CD4-positive, alpha-beta T cell treated with Interleukin-21 for 1 hour (primary cell): ENCODE measurements around the gene PLA2G12A.

ENCODE experiments used
- DNase-seq: peaks from one replicate; pipeline ENCODE4 v3.0.0-alpha.2; 2020

PLA2G12A gene

GRCh38 chr4:109729718-109730618 lies at the start of gene PLA2G12A:
TSS of gene PLA2G12A (minus strand) at chr4:109730070. CDS start at chr4:109729809, 261 bp downstream.
- DNase-seq = peak; percentile 82

- no peak for DNase-seq
These were observed 35.0 kb upstream of the PLA2G12A start for GRCh38 chr4:109764789-109765402.

GRCh38 chr4:109764376-109764775 lies 34.5 kb upstream of the PLA2G12A start:
- DNase-seq = no peak

- no peak for DNase-seq
These were observed 30.8 kb upstream of the PLA2G12A start for GRCh38 chr4:109760682-109761081.

DNA sequence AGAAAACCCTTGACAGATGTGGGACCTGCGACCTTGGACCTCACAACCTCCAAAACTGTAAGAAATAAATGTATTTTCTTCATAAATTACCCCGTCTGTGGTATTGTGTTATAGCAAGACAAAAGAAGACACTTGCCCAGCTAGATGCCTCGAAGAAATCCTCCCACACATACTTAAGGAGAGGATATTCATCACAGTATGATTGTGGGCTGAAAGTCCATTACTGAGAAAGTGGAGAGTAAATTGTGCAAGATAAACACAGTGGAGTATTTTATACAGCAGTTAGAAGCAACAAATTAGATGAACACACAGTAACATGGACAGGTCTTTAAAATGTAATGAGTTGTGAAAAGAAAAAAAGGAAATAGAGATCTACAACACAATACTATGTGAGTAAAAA lies 25.8 kb upstream of the PLA2G12A start:
- DNase-seq = no peak

DNA sequence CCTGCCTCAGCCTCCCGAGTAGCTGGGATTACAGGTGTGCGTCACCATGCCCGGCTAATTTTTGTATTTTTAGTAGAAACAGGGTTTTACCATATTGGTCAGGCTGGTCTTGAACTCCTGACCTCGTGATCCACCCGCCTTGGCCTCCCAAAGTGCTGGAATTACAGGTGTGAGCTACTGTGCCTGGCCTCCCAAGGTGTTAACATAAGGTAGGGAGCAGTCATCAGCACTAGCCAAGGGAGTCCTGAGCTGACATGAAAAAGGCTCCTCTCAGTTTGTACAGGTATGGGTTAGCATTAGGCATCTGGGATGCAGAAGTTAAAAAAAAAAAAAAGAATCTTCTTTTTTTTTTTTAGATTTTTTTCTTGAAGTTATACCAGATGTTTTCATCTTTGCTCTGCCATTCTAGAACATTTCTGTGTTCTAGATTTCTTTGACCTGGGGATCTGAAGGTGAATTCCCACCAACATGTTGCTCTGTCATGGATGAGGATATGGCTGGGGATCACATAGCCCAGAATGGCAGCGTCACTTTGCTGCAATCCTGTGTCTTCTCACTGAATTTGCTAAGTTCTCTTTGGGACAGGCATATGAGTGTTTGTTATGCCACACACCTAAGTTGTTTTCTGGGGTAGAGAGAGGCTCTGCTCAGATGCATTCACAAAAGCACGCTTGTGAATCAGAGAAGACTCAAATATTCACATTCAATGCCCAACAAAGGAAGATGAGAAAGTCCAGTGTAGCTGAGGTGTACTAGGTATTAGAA lies 24.4 kb upstream of the PLA2G12A start:
- no peak for DNase-seq

- no peak for DNase-seq
These were observed 22.7 kb upstream of the PLA2G12A start for GRCh38 chr4:109752525-109752924.

- DNase-seq = no peak
These were observed 22.0 kb upstream of the PLA2G12A start for GRCh38 chr4:109751852-109752251.

- no peak for DNase-seq
These were observed 20.9 kb upstream of the PLA2G12A start for GRCh38 chr4:109750652-109751244.

DNA sequence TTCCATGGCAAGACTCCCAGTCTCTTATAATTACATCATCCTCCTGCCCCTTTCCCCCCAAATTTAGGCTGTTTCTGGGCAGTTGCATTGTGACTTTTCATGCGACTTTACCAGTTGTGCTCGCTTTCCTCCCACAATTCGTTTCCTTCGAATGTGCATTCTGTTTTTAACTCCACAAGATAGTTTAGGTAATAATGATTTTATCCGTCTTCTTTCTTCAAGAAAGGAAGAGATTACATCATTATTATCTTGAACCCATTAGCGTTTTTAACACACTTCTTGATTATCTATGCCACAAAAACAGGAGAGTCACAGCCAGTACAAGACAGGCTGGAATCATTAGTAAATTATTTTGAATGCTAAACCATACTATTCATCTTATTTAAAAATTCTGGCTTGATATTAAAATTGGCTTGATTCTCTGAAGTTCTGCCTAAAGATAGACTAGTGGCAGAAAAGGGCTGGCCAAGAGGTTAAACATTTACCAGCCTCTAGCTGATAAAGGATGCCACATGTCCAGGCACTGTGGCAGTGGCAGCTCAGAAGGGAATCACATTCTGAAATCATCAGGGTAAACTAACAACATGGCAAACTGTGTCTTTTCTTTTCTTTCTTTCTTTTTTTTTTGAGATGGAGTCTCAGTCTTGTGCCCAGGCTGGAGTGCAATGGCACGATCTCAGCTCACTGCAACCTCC lies 19.7 kb upstream of the PLA2G12A start:
- DNase-seq = no peak

DNA sequence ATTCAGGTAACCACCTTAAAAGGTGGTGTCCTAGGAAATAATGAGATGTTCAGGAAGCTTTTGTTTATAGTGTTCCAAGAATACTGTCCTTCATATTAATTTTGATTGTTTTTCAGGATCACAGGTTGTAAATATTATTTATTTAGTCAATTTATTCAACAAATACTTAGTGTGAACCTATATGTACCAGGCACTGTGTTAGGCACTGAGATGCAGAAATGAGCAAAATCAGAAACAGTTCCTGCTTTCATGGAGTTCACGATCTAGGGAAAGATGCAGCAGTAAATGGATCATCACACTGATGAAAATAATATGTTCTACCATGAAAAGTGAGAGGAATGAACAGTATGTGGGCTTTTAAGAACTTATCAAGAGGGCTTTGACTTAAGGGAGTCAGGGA lies 18.2 kb upstream of the PLA2G12A start:
- DNase-seq = no peak

DNA sequence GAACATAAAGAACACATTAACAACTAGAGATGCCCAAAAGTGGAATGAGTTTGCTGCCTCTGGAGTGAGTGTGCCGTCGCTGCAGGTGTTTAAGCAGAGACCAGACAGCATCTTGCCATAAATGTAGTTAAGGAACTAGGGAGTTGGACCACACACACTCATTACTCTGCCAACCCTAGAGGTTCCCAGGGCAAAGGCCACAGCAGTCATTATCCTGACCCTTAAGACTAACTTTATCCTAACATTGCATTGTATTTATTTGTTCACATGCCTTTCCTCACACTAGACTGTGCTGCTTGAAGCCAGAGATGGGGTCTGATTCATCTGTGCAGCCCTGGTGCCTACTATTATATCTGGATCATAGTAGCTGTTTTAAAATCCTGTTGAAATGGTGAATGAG lies 16.9 kb upstream of the PLA2G12A start:
- DNase-seq = no peak

- DNase-seq = no peak
These were observed 16.0 kb upstream of the PLA2G12A start for GRCh38 chr4:109745830-109746229.

DNA sequence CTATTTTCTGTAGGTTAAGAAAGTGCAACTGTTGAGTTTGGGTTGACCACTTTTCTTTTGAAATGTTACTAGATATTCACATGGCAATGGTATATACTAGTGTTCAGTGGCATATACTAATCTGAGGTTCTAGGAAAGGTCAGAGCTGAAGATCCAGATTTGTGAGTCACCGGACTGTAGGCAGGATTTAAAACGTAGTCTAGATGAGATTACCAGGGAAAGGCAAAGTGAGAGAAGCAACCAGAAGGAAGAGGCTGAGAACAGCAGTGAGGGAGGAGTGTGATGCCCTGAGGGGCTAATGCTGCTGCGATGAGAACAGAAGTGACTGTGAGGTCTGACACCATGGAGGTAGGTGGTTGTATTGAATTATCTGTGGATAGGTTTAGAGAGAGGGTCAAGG lies 9.7 kb upstream of the PLA2G12A start:
- no peak for DNase-seq

GRCh38 chr4:109738104-109738872 lies 8.4 kb upstream of the PLA2G12A start:
- DNase-seq = no peak

GRCh38 chr4:109735566-109736365 lies 5.9 kb upstream of the PLA2G12A start:
- DNase-seq = no peak

GRCh38 chr4:109733728-109734127 lies 3.9 kb upstream of the PLA2G12A start:
- no peak for DNase-seq

GRCh38 chr4:109730619-109731545 lies 1.0 kb upstream of the PLA2G12A start:
- DNase-seq = no peak

DNA sequence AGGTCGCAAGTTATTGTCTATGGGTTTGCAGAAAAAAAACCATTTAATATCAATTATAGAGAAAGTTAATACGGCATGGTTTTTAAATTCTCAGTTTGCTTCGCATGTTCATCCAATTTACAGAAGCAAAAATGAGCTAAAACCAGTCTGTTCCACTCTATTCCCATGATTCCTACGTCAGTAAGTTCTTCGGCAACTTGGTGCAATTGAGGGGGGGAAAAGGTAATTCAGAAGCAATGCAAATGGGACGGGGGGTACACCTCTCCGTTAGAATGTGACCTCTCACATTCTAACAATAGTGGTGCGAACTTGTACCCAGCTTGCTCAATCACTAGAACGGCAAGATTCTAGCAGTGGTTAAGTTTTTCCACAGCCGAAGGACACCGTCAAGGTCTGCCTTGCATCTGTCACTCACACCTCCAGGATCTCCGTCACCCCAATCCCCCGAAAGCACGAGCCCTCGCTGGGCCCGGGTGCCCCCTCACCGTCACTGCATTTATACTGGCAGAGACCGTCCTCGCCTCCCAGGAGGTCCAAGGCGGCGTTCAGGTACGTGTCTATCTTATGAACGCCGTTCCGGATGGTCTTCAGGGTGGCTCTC lies 653 bp downstream of the PLA2G12A start:
- DNase-seq = no peak
